IPS-NIHi11 (cell line): ENCODE data around the gene TCFL5.
"Not testable (repeated sequence)": the region's sequence is repeated elsewhere in the genome, so short reads cannot be mapped to it uniquely, and the experiment has no call there.

Experiments used
- DNase-seq: peaks from one replicate; pipeline ENCODE4 v3.0.0; 2012; ENCODE audit warnings: mixed read lengths, low spot score

TCFL5 gene

DNA sequence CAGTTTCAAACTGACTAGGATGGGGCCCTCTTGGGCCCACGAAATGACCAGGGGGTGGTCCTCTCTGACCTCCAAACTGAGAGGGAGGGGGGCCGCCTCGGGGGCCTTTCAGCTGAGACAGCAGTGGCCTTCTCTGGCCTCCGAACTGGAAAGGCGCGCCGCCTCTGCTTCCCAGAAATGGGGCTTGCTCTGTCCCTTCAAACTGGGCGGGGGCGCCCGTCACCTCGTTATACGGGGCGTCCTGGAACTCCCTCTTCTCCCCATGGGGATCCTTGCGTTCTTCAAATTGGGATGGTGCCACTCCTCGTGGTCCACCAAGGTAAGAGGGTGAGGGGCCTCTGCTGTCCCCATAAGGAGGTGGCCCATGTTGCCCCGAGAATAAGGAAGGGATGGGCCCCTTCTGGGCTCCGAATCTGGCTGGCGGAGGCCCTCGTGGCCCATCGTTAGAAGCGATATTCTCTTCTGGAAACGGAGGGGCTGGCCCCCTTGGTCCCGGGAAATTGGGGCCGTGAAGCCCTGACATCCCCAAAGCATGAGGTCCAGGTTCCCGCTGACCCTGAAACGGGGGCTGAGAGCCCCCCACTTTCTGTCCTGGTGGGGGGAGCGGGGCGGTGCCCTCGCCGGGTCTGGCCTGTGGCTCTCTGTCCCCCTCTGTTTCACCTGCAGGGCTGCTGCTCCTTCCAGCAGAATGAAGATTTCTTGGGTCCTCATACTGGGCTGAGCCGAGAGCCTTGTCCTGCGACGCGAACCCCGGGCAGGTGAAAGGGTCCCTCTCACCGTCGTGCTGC is 18.7 kb upstream of the TCFL5 start:
- no peak for DNase-seq

GRCh38 chr20:62879275-62880146 is 17.9 kb upstream of the TCFL5 start:
- DNase-seq = peak; percentile 44

DNA sequence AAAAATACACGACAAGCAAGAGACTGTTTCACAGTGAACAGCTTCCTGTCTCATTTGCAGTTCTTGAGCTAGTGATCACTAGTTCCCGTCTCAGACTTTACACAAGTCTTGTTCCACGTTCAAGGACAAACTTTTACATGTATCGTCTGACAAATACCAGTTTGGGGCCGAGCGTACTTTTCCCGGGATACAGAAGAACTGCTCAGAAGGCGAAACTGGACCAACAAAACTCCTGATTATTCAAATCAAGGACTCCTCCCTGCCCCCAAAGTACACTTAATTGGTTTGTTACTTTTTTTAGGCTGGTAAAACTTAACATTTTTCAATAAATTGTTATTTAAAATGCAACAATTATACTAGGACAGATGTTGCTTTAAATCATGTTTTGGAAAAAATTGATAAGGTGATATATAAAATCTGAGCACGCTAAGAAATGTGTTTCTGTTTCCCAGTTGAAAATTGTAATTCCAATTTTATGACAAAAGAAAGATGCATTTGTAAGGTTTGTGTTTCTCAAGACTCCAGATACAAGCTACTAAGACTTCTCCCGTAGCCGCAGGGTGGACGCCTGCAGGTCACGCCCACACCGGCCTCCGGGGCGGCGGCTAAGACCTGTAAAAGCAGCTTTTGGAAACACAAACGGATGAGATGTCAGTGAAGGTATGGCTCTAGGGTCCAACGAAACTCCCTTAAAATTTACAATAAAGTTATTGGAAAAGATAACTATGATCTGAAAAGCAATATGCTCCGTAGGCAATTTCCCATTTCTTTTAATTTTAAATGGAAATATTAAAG is 16.8 kb upstream of the TCFL5 start:
- DNase-seq = peak; percentile 59

DNA sequence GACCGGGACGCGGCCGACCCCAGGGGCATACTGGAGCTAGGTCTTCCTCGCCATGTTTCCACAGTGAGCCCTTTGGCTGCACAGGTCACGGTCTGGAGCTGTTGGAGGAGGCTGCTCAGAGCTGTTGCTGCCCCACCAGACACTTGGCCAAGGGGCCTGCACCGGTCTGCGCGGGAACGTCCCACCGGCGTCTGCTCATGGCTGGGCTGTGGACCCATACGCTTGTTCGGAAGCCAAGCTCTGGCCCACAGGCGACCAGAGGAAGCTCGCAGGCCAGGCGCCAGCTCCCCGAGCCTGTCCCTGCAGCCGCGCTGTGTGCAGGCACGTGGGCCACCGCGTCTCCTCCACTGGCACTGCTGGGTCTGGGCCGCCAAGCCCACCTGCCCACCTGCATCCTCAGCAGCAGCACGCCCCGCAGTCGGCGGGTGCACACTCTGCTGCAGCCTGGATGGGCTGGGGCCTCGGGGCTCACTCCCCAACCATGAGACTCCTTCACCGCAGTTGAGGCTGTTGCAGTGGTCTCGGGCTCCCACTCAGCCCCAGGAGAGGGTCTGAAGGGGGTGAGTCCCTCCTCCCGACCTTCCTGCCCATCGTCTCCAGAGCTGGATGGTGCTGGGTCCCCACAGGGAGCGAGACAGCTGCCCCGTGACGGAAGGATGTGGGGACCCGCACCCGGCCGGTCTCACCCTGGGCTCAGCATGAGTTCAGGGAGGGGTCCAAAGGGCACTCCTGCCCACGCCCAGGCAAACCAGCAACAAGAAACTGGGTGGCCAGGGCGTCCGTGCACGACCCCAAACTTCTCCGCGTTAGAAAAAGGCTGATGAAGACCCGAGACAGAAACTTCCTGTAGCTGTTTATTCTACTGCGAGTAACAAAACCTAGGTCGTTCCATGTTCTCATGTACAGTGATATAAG is 15.5 kb upstream of the TCFL5 start:
- no peak for DNase-seq

GRCh38 chr20:62876501-62876901 is 14.9 kb upstream of the TCFL5 start:
- DNase-seq = no peak

GRCh38 chr20:62875419-62876361 is 14.1 kb upstream of the TCFL5 start:
- DNase-seq = peak; percentile 88

DNA sequence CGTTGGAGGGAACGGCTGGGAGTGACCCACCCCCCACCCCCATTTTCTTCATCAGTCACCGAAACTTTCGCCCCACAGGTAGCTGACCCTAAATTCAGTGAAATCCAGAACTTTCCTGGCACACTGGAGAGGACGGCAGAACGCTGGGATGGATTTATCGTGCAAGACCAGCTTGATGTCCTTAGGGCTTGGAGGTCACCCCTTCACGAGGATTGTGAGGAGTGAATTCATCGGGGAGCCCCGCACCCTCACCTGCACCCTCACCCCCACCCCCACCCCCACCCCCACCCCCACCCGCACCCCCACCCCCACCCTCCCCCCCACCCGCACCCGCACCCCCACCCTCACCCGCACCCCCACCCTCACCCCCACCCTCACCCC is 13.3 kb upstream of the TCFL5 start:
- no peak for DNase-seq

GRCh38 chr20:62873681-62874031 is 12.0 kb upstream of the TCFL5 start:
- DNase-seq = not testable (repeated sequence)

GRCh38 chr20:62873280-62873679 is 11.7 kb upstream of the TCFL5 start:
- no peak for DNase-seq

DNA sequence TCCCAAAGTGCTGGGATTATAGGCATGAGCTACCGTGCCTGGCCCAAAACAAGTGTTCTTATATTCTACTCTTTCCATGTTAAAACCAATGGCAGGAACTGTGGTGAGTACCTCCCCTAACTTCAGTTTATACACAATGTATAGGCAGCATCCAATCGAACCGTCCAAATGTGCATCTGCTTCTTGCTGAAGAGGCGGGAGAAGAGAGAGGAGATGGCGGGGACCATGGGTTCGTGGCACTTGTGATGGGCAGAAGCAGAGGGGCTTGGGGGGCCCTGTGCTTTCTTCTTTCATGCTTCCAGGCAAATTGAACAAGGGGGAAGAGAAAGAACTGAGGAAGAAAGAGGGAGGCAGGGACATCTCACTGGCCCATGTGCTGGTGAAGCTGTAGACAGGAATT is 11.2 kb upstream of the TCFL5 start:
- DNase-seq = no peak

DNA sequence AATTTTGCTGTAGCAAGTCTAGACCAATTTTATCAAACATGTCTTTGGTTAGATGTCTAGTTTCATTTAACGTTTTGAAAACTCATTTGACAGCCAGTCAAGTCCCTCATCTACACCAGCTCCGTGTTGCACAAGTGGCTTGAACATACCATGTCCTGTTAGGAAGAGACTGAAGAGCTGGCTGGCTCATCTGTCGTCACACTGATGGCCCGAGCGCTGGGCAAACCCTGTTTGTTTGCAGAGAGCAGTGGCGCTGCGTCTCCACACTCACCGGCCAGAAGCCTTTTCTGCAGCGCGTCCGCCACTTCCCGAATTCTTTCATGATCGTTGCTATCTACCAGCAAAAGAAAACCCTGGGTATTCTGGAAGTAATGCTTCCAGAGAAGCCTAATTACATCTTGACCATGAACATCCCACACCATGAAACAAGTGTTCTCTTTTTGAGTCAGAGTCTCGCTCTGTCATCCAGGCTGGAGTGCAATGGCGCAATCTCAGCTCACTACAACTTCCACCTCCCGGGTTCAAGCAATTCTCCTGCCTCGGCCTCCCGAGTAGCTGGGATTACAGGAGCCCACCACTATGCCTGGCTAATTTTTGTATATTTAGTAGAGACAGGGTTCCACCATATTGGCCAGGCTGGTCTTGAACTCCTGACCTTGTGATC is 10.7 kb upstream of the TCFL5 start:
- no peak for DNase-seq

- no peak for DNase-seq
Observed at GRCh38 chr20:62864207-62864606, 2.6 kb upstream of the TCFL5 start.

DNA sequence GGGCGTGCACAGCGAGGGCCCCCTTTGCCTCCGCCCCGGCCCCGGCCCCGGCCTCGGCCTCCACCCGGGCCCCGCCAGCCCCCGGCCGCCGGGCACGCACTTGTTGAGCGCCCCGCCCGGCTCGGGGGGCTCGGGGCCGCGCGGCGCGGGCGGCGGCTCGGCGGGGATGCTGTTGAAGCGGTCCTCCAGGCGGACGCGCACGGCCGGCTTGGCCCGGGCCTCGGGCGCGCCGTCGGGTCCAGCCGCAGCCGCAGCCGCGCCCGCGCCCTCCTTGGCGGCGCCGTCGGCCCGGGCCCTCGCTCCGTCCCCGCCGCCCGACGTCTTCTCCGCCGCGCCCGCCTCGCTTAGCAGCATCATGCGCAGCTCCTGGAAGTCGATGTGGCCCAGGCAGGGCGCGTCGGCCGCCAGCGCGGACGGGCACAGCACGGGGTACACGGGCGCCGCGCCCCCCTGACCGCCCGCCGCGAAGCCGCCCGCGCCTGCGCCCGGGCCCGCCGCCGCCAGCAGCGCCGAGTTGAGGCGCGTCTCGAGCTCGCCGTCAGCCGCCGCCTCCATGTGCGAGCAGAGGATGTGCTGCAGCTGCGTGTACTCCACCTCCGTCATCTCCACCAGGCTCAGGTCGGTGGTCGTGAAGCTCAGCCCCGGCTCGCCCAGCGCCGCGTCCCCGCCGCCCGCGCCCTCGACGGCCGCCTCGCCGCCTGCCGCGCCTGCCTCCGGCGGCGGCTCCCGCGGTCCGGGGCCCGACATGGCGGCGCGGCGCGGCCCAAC is 514 bp downstream of the TCFL5 start:
- peak; percentile 49 for DNase-seq

GRCh38 chr20:62860391-62860923 is 1.2 kb downstream of the TCFL5 start:
- no peak for DNase-seq

DNA sequence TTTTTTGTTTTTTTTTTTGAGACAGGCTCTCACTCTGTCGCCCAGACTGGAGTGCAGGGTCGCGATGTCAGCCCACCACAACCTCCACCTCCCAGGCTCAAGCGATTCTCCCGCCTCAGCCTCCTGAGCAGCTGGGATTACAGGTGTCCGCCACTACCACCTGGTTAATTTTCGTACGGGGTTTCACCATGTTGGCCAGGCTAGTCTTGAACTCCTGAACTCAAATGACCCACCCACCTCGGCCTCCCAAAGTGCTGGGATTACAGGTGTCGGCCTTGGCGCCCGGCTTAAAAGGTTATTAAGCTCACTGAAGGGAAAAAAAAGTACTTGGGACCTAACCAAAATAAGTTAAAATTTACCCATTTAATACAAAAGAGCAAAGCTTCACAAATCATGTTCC is 1.9 kb downstream of the TCFL5 start:
- DNase-seq = no peak

DNA sequence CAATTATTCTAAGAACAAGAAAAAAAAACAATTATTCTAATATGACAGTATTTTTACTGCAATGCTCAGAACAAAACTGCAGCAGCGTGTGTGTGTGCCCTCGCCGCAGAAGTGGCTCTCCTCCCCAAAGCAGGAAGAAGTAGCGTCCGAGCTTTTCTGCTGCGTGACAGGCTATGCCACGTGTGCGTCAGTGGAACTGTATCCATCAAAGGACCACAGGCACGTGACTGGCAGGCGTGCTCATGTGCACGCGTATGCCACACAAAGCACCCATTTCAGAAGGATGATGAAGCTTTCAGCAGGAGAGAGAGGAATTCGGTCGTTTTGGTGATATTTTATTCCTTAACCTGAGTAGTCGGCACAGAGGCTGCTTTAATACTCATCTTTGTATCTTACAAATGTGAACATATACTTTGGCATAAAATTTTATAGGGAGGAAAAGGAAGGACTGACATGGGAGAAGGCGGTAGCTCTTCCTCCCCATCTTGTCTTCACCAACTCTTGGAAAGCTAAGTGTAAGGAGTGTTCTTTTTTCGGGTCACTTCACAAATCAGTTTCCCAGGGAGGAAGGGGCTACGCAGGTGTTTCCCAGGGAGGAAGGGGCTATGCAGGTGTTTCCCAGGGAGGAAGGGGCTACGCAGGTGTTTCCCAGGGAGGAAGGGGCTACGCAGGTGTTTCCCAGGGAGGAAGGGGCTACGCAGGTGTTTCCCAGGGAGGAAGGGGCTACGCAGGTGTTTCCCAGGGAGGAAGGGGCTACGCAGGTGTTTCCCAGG is 3.4 kb downstream of the TCFL5 start:
- DNase-seq = no peak

GRCh38 chr20:62856931-62857619 is 4.5 kb downstream of the TCFL5 start:
- DNase-seq = no peak
